Lung (tissue), 12 donors: ENCODE results near the gene RABGAP1L. TPM values are rescaled to one million over a fixed set of nuclear protein-coding genes. Genes with fewer than 3 reads are reported as not detected.
"Not testable (repeated sequence)": the region's sequence is repeated elsewhere in the genome, so short reads cannot be mapped to it uniquely, and the experiment has no call there.

Experiments used
- ATAC-seq: fragments of 200-7000 bp; cut with Tn5 transposase; one replicate; pipeline ENCODE4 v1.9.1; 2020; ENCODE audit warnings: moderate number of reproducible peaks; ENCODE audit not compliant: insufficient read depth, low FRiP score
- DNase-seq, 3 donors: peaks; one replicate each; pipeline ENCODE4 v3.0.0-alpha.2; 2013 to 2017
- H3K27ac ChIP-seq, 2 donors: one replicate each; pipeline ENCODE4 v1.5.1; 2013; ENCODE audit warnings: mild to moderate bottlenecking in 2 of 2, moderate library complexity in 2 of 2, control low read depth in 1 of 2, inconsistent platforms in 1 of 2, low read depth in 1 of 2, low read length in 1 of 2
- H3K27me3 ChIP-seq, 3 donors: one replicate each; pipeline ENCODE4 v1.5.1; 2013; ENCODE audit warnings: low read length in 2 of 3; ENCODE audit not compliant: control insufficient read depth in 3 of 3, insufficient read depth in 3 of 3
- H3K36me3 ChIP-seq, 4 donors: one replicate each; pipeline ENCODE4 v1.5.1; 2013; ENCODE audit warnings: low read length in 4 of 4, mild to moderate bottlenecking in 1 of 4, moderate library complexity in 1 of 4; ENCODE audit not compliant: control insufficient read depth in 4 of 4, insufficient read depth in 4 of 4
- H3K4me1 ChIP-seq, 5 donors: one replicate each; pipeline ENCODE4 v1.5.1; 2013; ENCODE audit warnings: low read length in 5 of 5, mild to moderate bottlenecking in 2 of 5, moderate library complexity in 1 of 5; ENCODE audit not compliant: control insufficient read depth in 5 of 5, insufficient read depth in 5 of 5
- H3K4me3 ChIP-seq: one replicate; pipeline ENCODE4 v1.5.1; 2013; ENCODE audit warnings: mild to moderate bottlenecking, control low read depth, moderate library complexity
- H3K9ac ChIP-seq, 2 donors: one replicate each; pipeline ENCODE4 v1.5.1; 2013; ENCODE audit warnings: low read length in 2 of 2, control low read depth in 1 of 2; ENCODE audit not compliant: insufficient read depth in 1 of 2
- H3K9me3 ChIP-seq, 4 donors: one replicate each; pipeline ENCODE4 v1.5.1; 2013; ENCODE audit warnings: low read length in 3 of 4, mild to moderate bottlenecking in 1 of 4, moderate library complexity in 1 of 4; ENCODE audit not compliant: control insufficient read depth in 4 of 4, insufficient read depth in 3 of 4
- CTCF ChIP-seq: IDR thresholded peaks from 2 replicates; pipeline ENCODE4 v1.5.1; 2012; ENCODE audit warnings: mild to moderate bottlenecking; ENCODE audit errors: control extremely low read depth, extremely low read depth
- WGBS, 2 donors: extraction: QIAGEN DNeasy Blood & Tissue Kit; methylation state at CpG; one replicate each; pipeline ENCODE4 v1.1.7; 2013; 5-methylcytosine and 5-hydroxymethylcytosine counted together
- polyA plus RNA-seq, 2 donors: library from polyadenylated mRNA; stranded (reverse); fragments of 200-250 nt; gene quantifications; one replicate each; pipeline ENCODE4 v1.2.1, GENCODE V29; 2013
- total RNA-seq, 2 donors: library from RNA; depleted of rRNA in 1 of 2; stranded (reverse); fragments of >200 nt in 1 of 2; gene quantifications; one replicate each; pipeline ENCODE4 v1.2.1, GENCODE V29; 2014 to 2021
- donor health status: control.
- donor health status: control.
- donor health status: Bipolar disorder and iron deficiency.
- donor health status: healthy.
- donor health status: DM: yes; HTN: yes; CAD: no.

RABGAP1L gene
- total and polyA plus RNA-seq, 4 donors: 16.0 to 123 (median 44.5) TPM

DNA sequence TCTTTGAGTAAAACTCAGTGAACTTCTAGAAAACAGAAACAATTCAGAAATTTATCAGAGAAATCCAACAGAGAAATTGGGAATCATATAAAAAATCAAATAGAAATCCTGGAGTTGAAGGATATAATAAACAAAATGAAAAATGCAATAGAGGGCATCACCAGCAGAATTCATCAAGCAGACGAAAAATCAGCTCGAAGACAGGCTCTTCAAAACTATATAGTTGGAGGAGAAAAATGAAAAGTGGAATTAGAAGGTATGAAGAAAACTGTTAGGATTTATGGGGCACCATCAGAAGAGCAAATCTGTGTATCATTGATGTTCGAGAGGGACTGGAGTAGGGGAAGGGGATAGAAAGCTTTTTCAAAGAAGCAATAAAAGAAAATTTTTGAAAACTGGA, 167.0 kb downstream of the RABGAP1L start:
- Histone ChIP-seq H3K36me3 (peaks cover 0 to 9% (median 4%) of the 10 kb centered on the region in 4 donors), H3K4me1 (no peaks in the 10 kb centered on the region), H3K9ac (no peak overlapping the region), H3K27ac (no peak overlapping the region), H3K27me3 (no peaks in the 10 kb centered on the region), H3K4me3 (no peak overlapping the region), H3K9me3 (peaks cover 0 to 4% (median 2%) of the 10 kb centered on the region in 4 donors)
- ATAC-seq (no peak), DNase-seq (no peak)
- 96 to 99% methylated on average over 3 of the region's 3 CpGs for WGBS, 2 donors
- TF ChIP-seq CTCF: no peak

- Histone ChIP-seq H3K9ac (no peak overlapping the region), H3K36me3 (no peaks in the 10 kb centered on the region), H3K27me3 (no peaks in the 10 kb centered on the region), H3K9me3 (no peaks in the 10 kb centered on the region), H3K27ac (no peak overlapping the region), H3K4me3 (no peak overlapping the region), H3K4me1 (peaks cover 0 to 6% (median 0%) of the 10 kb centered on the region in 5 donors)
- DNase-seq (no peak), ATAC-seq (no peak)
- no peak for TF ChIP-seq CTCF
- 97 to 98% methylated on average over 6 of the region's 6 CpGs for WGBS, 2 donors
Measured at GRCh38 chr1:174333437-174333836, 174.1 kb downstream of the RABGAP1L start.

GRCh38 chr1:174337000-174337681, 177.8 kb downstream of the RABGAP1L start:
- Histone ChIP-seq H3K9ac (no peak overlapping the region), H3K27ac (no peak overlapping the region), H3K4me3 (no peak overlapping the region), H3K9me3 (peaks cover 0 to 3% (median 0%) of the 10 kb centered on the region in 4 donors), H3K36me3 (no peaks in the 10 kb centered on the region), H3K27me3 (no peaks in the 10 kb centered on the region), H3K4me1 (peaks cover 0 to 6% (median 0%) of the 10 kb centered on the region in 5 donors)
- ATAC-seq: no peak
- 90 to 92% methylated on average over 4 of the region's 4 CpGs for WGBS, 2 donors
- TF ChIP-seq CTCF: no peak
- no peak for DNase-seq

DNA sequence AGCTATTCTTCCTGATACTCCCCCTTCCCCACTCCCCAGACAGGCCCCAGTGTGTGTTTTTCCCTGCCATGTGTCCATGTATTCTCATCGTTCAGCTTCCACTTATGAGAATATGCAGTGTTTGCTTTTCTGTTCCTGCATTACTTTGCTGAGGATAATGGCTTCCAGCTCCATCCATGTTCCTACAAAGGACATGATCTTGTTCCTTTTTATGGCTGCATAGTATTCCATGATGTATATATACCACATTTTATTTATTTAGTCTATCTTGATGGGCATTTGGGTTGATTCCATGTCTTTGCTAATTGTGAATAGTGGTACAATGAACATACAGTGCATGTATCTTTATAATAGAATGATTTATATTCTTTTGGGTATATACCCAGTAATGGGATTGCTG, 181.1 kb downstream of the RABGAP1L start:
- not testable (repeated sequence) for DNase-seq, H3K9me3 ChIP-seq, H3K4me3 ChIP-seq, H3K27me3 ChIP-seq, H3K27ac ChIP-seq, H3K9ac ChIP-seq, H3K36me3 ChIP-seq, ATAC-seq, H3K4me1 ChIP-seq
- WGBS, 2 donors: 79 to 89% methylated on average over 1 of the region's 1 CpG
